Keratinocyte (primary cell): Measurements from ENCODE around the gene ACVR2B. TPM values are rescaled to one million over a fixed set of nuclear protein-coding genes. Genes with fewer than 3 reads are reported as not detected.

Source experiments
- DNase-seq: peaks from one replicate; pipeline ENCODE4 v3.0.0-alpha.2; 2011; ENCODE audit warnings: low read depth, missing footprints, low spot score
- FAIRE-seq: peaks from 2 replicates; lab custom pipeline; 2011; peaks lifted over from hg19 to GRCh38; lab: Jason Lieb, UNC
- H2AFZ ChIP-seq: 2 replicates; pipeline ENCODE4 v1.6.0; 2012; ENCODE audit warnings: low read length, control low read depth, inconsistent platforms; ENCODE audit not compliant: control insufficient read depth
- H3K27ac ChIP-seq: 2 replicates; pipeline ENCODE4 v1.5.1; 2011; ENCODE audit warnings: low read length; ENCODE audit not compliant: control insufficient read depth, insufficient read depth
- H3K27me3 ChIP-seq: 3 replicates; pipeline ENCODE4 v1.6.0; 2011; ENCODE audit warnings: low read length; ENCODE audit not compliant: control insufficient read depth, insufficient read depth; ENCODE audit errors: extremely low read depth
- H3K36me3 ChIP-seq, 2 experiments: 2 replicates in 1 of 2; 3 replicates in 1 of 2; pipeline ENCODE4 v1.5.1; 2011; ENCODE audit warnings: low read length in 2 of 2, mild to moderate bottlenecking in 1 of 2; ENCODE audit not compliant: control insufficient read depth in 2 of 2, insufficient read depth in 2 of 2; ENCODE audit errors: extremely low read depth in 1 of 2
- H3K4me1 ChIP-seq: 3 replicates; pipeline ENCODE4 v1.5.1; 2011; ENCODE audit warnings: low read length; ENCODE audit not compliant: control insufficient read depth, insufficient read depth; ENCODE audit errors: extremely low read depth
- H3K4me2 ChIP-seq: 3 replicates; pipeline ENCODE4 v1.6.0; 2011; ENCODE audit warnings: low read depth, low read length; ENCODE audit not compliant: control insufficient read depth, insufficient read depth; ENCODE audit errors: extremely low read depth
- H3K4me3 ChIP-seq, 3 experiments: fragments of 200-600 bp in 1 of 3; sonication (generic) in 1 of 3; 2 replicates in 2 of 3; 3 replicates in 1 of 3; pipeline ENCODE4 v1.5.1; 2011 to 2016; ENCODE audit warnings: low read length in 3 of 3, mild to moderate bottlenecking in 3 of 3, control low read depth in 2 of 3, inconsistent platforms in 1 of 3, low read depth in 1 of 3, mixed read lengths in 1 of 3, mixed run types in 1 of 3, moderate library complexity in 1 of 3; ENCODE audit not compliant: control insufficient read depth in 2 of 3, insufficient read depth in 2 of 3; ENCODE audit errors: extremely low read depth in 1 of 3
- H3K79me2 ChIP-seq: 2 replicates; pipeline ENCODE4 v1.6.0; 2012; ENCODE audit warnings: low read length; ENCODE audit not compliant: control insufficient read depth, insufficient read depth
- H3K9ac ChIP-seq: 3 replicates; pipeline ENCODE4 v1.6.0; 2011; ENCODE audit warnings: low read length; ENCODE audit not compliant: control insufficient read depth, insufficient read depth; ENCODE audit errors: extremely low read depth
- H3K9me1 ChIP-seq: 3 replicates; pipeline ENCODE4 v1.6.0; 2011; ENCODE audit warnings: low read length; ENCODE audit not compliant: control insufficient read depth, insufficient read depth; ENCODE audit errors: extremely low read depth
- H3K9me3 ChIP-seq: 2 replicates; pipeline ENCODE4 v1.5.1; 2012; ENCODE audit warnings: low read depth, low read length; ENCODE audit not compliant: control insufficient read depth
- H4K20me1 ChIP-seq: 3 replicates; pipeline ENCODE4 v1.6.0; 2011; ENCODE audit warnings: low read length; ENCODE audit not compliant: control insufficient read depth, insufficient read depth; ENCODE audit errors: extremely low read depth
- EZH2 ChIP-seq: IDR thresholded peaks from one replicate; pipeline ENCODE4 v1.6.1; 2012; ENCODE audit warnings: inconsistent platforms, mild to moderate bottlenecking, low read length, moderate library complexity
- dilution Hi-C: fragments of 300-500 bp; cut with MboI; formaldehyde crosslinking; loops from one replicate; pipeline ENCODE4 v1.7.0; 2020; ENCODE audit warnings: low sequenced_read_pairs; ENCODE audit not compliant: extremely low pct_ligation_motif_present
- polyA plus RNA-seq, 5 experiments: library from polyadenylated mRNA; depleted of rRNA in 3 of 5; stranded (reverse) in 3 of 5; stranded (forward) in 1 of 5; unstranded in 1 of 5; fragments of >200 nt; gene quantifications; 1 replicate in 1 of 5; 2 replicates in 3 of 5; 3 replicates in 1 of 5; pipeline versions ENCODE4 v1.2.1 to v1.2.3, GENCODE V29; 2011 to 2012; ENCODE audit warnings: missing spikeins in 2 of 5, low read depth in 1 of 5, low replicate concordance in 1 of 5
- TF ChIP-seq, protein P1 (sequence below), 3 experiments: IDR thresholded peaks in 1 of 3; conservative IDR thresholded peaks in 1 of 3; optimal IDR thresholded peaks in 1 of 3; 2 replicates in 2 of 3; 3 replicates in 1 of 3; pipeline versions ENCODE3 to v1.5.1; 2011; ENCODE audit warnings: low read length in 3 of 3, mild to moderate bottlenecking in 3 of 3, moderate library complexity in 2 of 3, control low read depth in 1 of 3, inconsistent platforms in 1 of 3; ENCODE audit not compliant: insufficient read depth in 2 of 3; ENCODE audit errors: extremely low read depth in 1 of 3

ACVR2B gene
- polyA plus RNA-seq, 1 donor (not counting 4 experiments of a cell fraction or from before 2014, with no cell fraction given): 0.46 TPM

DNA sequence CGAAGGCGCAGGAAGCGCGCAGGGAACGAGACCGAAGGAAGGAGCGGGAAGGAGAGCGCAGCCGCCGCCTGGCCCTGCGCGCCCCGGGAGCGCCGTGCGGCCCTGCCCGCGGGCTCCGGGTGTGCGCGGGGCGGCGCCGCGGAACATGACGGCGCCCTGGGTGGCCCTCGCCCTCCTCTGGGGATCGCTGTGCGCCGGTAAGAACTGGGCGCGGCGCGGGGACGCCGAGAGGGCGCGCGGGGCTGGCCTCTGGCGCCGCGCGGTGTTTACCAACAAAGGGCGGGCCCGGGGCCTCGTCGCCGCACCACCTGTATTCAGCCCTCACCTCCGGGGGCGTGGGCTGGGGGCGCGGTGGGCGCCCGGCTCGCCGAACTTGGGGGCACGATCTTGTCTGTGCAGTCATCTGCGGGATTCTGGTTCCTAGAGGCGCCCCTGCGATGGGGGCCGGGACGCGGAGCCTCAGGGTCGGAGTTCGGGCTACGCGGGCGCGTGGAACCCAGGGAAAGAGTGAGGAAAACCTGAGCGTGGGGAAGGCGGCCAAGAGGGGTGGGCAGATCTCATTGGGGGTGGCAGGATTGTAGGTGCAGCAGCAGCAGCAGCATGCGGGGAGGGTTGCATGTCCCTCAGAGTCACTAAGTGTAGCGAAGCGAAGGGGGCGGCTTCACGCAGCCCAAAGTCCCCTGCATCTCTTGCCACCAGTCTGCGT lies 641 bp downstream of the ACVR2B start:
- Histone ChIP-seq H3K36me3 (no peaks in the 10 kb centered on the region), H3K79me2 (no peaks in the 10 kb centered on the region), H3K27ac (peak overlapping the region; percentile 14), H3K9me1 (no peaks in the 10 kb centered on the region), H3K27me3 (no peaks in the 10 kb centered on the region), H2AFZ (peak overlapping the region; percentile 75), H3K9ac (peak overlapping the region; percentile 77), H4K20me1 (no peaks in the 10 kb centered on the region), H3K9me3 (no peaks in the 10 kb centered on the region), H3K4me2 (peak overlapping the region; percentile 82), H3K4me1 (peaks cover 3% of the 10 kb centered on the region), H3K4me3 (peak overlapping the region; percentile 51 to 76 (median 60))
- DNase-seq (no peak), FAIRE-seq (no peak)
- no peak for TF ChIP-seq EZH2
- TF ChIP-seq, protein P1, sequence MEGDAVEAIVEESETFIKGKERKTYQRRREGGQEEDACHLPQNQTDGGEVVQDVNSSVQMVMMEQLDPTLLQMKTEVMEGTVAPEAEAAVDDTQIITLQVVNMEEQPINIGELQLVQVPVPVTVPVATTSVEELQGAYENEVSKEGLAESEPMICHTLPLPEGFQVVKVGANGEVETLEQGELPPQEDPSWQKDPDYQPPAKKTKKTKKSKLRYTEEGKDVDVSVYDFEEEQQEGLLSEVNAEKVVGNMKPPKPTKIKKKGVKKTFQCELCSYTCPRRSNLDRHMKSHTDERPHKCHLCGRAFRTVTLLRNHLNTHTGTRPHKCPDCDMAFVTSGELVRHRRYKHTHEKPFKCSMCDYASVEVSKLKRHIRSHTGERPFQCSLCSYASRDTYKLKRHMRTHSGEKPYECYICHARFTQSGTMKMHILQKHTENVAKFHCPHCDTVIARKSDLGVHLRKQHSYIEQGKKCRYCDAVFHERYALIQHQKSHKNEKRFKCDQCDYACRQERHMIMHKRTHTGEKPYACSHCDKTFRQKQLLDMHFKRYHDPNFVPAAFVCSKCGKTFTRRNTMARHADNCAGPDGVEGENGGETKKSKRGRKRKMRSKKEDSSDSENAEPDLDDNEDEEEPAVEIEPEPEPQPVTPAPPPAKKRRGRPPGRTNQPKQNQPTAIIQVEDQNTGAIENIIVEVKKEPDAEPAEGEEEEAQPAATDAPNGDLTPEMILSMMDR (optimal IDR thresholded peaks at IDR 0.05 in 1 of 3, IDR thresholded peaks at IDR 0.05 in 1 of 3, conservative IDR thresholded peaks at IDR 0.05 in 1 of 3; ENCODE audit: extremely low read depth in 1 of 3, insufficient read depth in 2 of 3, low read length in 3 of 3): no peak
- dilution Hi-C loops: no loop called here

DNA sequence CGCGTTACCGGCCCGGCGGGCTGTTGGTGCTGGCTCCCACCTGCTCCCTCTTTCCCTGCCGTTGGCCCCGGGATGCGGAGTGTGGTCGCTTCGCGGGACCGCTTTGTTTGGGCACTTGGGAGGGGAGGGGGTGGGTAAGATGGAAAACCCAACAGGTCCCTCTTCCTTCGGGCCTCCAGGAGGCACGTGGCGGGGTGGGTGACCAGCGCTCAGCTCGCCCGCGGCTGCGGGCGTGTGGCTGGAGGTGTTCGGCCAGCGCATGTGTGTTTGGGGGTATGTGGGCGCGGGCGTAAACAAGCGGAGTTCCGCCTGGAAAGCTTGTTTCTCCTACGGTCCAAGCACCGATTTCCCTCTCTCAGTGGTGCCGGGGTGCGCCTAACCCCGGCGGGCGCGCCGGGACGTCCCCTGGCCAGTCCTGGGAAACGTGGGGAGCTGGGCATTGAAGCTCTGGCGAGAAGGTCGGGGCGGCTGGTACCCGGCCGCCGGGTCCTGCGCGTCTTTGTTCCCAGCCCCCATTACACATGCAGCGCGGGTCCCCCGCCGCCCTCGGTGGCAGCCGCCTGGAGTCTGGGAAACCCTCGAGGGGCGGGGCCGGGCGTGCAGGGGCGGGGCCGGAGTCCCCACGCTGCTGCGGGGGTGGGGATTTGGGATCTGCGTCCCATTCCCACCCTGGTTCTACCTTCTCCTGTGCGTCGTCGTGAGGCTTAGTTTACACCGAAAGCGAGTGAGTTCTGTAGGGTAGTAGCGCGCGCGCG lies 1.4 kb downstream of the ACVR2B start:
- H3K27me3 ChIP-seq: no peaks in the 10 kb centered on the region
- no peak for TF ChIP-seq EZH2
- TF ChIP-seq, protein P1 (optimal IDR thresholded peaks at IDR 0.05 in 1 of 3, IDR thresholded peaks at IDR 0.05 in 1 of 3, conservative IDR thresholded peaks at IDR 0.05 in 1 of 3; ENCODE audit: extremely low read depth in 1 of 3, insufficient read depth in 2 of 3, low read length in 3 of 3): no peak
- no peaks in the 10 kb centered on the region for H3K79me2 ChIP-seq
- H3K36me3 ChIP-seq: no peaks in the 10 kb centered on the region
- dilution Hi-C loops: no loop called here
- H3K9me3 ChIP-seq: no peaks in the 10 kb centered on the region
- FAIRE-seq (no peak), DNase-seq (peak; percentile 11)
- H4K20me1 ChIP-seq: no peaks in the 10 kb centered on the region
- no peaks in the 10 kb centered on the region for H3K9me1 ChIP-seq
- H3K4me2 ChIP-seq: peak overlapping the region; percentile 82
- H2AFZ ChIP-seq: peak overlapping the region; percentile 79
- H3K4me1 ChIP-seq: peaks cover 3% of the 10 kb centered on the region
- H3K9ac ChIP-seq: peak overlapping the region; percentile 77
- H3K27ac ChIP-seq: no peak overlapping the region
- H3K4me3 ChIP-seq: peak overlapping the region; percentile 51 to 76 (median 60)
